HL-60 (cell line): ENCODE data around the gene ETV6.

Source experiments
- DNase-seq, 2 experiments: peaks; one replicate each; pipeline ENCODE4 v3.0.0-alpha.2; 2010 to 2020; ENCODE audit warnings: low read depth in 1 of 2, low spot score in 1 of 2
- H3K27ac ChIP-seq: fragments of 250-450 bp; sonication (Bioruptor Pico); replicated peaks from 2 replicates; pipeline ENCODE4 v1.5.1; 2020; ENCODE audit warnings: mild to moderate bottlenecking, moderate library complexity
- H3K27me3 ChIP-seq: fragments of 250-450 bp; sonication (Bioruptor Pico); 2 replicates; pipeline ENCODE4 v1.5.1; 2021; ENCODE audit warnings: mild to moderate bottlenecking, moderate library complexity; ENCODE audit not compliant: insufficient read depth, poor library complexity, severe bottlenecking
- H3K4me3 ChIP-seq: replicated peaks from 2 replicates; pipeline ENCODE4 v1.5.1; 2011; ENCODE audit warnings: mild to moderate bottlenecking, control low read depth, low read length; ENCODE audit not compliant: insufficient read depth
- CTCF ChIP-seq: IDR thresholded peaks from one replicate; pipeline ENCODE4 v1.5.1; 2011; ENCODE audit warnings: low read length, control low read depth, inconsistent platforms; ENCODE audit not compliant: insufficient read depth
- GABPA ChIP-seq: IDR thresholded peaks from 2 replicates; pipeline ENCODE4 v1.6.1; 2012; ENCODE audit warnings: low read depth
- POLR2AphosphoS5 ChIP-seq: IDR thresholded peaks from 2 replicates; pipeline ENCODE4 v1.6.1; 2012; ENCODE audit warnings: low read depth
- REST ChIP-seq: IDR thresholded peaks from 2 replicates; pipeline ENCODE4 v1.6.1; 2012; ENCODE audit warnings: low read depth; ENCODE audit not compliant: insufficient replicate concordance
- SPI1 ChIP-seq: IDR thresholded peaks from 2 replicates; pipeline ENCODE4 v1.6.1; 2012; ENCODE audit warnings: low read depth, mild to moderate bottlenecking, borderline replicate concordance

The ETV6 gene

GRCh38 chr12:11722578-11723138 lies 73.2 kb downstream of the ETV6 start:
- TF ChIP-seq GABPA: no peak
- no peak for TF ChIP-seq CTCF
- no peak for TF ChIP-seq SPI1
- TF ChIP-seq POLR2AphosphoS5: no peak
- TF ChIP-seq REST: no peak
- no peak overlapping the region for H3K4me3 ChIP-seq

GRCh38 chr12:11723993-11724392 lies 74.5 kb downstream of the ETV6 start:
- Histone ChIP-seq H3K27me3 (no peaks in the 10 kb centered on the region), H3K4me3 (no peak overlapping the region), H3K27ac (peak overlapping the region; percentile 61)
- TF ChIP-seq CTCF (no peak), GABPA (no peak), REST (no peak), SPI1 (no peak), POLR2AphosphoS5 (no peak)
- DNase-seq: peak in 1 of 2 experiments; percentile 52

More at GRCh38 chr12:11722578-11723138, 73.2 kb downstream of the ETV6 start:
- DNase-seq: no peak
- Histone ChIP-seq H3K27ac (peak overlapping the region; percentile 61), H3K27me3 (no peaks in the 10 kb centered on the region)

GRCh38 chr12:11724888-11725311 lies 75.4 kb downstream of the ETV6 start:
- H3K4me3 ChIP-seq: no peak overlapping the region
- DNase-seq: peak in 1 of 2 experiments; percentile 55
- no peaks in the 10 kb centered on the region for H3K27me3 ChIP-seq
- peak; percentile 84 for TF ChIP-seq SPI1
- TF ChIP-seq GABPA: no peak
- peak overlapping the region; percentile 61 for H3K27ac ChIP-seq

- TF ChIP-seq POLR2AphosphoS5 (no peak), CTCF (no peak), SPI1 (no peak), REST (no peak), GABPA (no peak)
- no peaks in the 10 kb centered on the region for H3K27me3 ChIP-seq
- H3K27ac ChIP-seq: peak overlapping the region; percentile 61
- no peak overlapping the region for H3K4me3 ChIP-seq
- peak in 1 of 2 experiments; percentile 33 for DNase-seq
These were observed 76.2 kb downstream of the ETV6 start for GRCh38 chr12:11725686-11726085.
